ENCODE data around the gene RNF13.
"Not testable (repeated sequence)": the region's sequence is repeated elsewhere in the genome, so short reads cannot be mapped to it uniquely, and the experiment has no call there.

RNF13 gene

DNA sequence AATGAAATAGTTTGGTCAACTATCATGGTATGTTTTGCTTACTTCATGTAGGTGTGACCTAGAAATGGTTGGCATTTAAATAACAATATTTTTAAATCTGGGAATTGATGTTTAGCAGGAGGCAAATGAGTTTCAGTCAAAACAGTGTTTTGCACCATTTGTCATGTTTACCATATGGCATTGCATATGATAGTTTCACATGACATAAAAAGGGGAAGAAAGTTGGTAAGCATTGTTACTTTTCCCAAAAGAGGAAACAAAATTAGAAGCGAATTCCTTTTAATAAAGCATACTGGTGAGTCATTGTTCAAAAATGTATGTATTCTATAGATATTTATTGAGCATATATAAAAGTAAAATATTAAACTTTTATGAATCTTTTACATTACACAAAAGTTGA, 2.3 kb downstream of the RNF13 start:
- H3K4me1 Mint-ChIP-seq (ENCODE audit: low read depth): peaks cover 68% of the 10 kb centered on the region
- H3K36me3 Mint-ChIP-seq (ENCODE audit: low read depth): peaks cover 6% of the 10 kb centered on the region
- peak overlapping the region; percentile 7 for H3K4me3 Mint-ChIP-seq
- H3K9me3 Mint-ChIP-seq: no peaks in the 10 kb centered on the region
- no peaks in the 10 kb centered on the region for H3K27me3 Mint-ChIP-seq
- H3K27ac Mint-ChIP-seq: no peak overlapping the region

DNA sequence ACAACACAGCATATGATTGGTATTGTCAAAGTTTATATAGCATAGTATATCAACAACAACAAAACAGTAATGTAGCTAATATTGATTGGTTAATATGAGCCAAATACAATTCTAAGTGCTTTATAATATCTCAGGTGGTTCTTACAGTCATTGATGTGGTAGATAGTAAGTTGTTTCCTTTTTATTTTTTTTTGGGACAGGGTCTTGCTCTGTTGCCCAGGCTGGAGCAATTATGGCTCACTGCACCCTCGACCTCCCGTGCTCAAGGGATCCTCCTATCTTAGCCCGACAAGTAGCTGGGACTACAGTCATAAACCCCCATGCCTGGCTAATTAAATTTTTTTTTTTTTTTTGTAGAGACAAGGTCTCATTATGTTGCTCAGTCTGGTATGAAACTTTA, 2.7 kb downstream of the RNF13 start:
- Mint-ChIP-seq H3K36me3 (ENCODE audit: low read depth) (peaks cover 6% of the 10 kb centered on the region), H3K27ac (no peak overlapping the region), H3K9me3 (no peaks in the 10 kb centered on the region), H3K4me3 (peak overlapping the region; percentile 33), H3K4me1 (ENCODE audit: low read depth) (peaks cover 72% of the 10 kb centered on the region), H3K27me3 (no peaks in the 10 kb centered on the region)

DNA sequence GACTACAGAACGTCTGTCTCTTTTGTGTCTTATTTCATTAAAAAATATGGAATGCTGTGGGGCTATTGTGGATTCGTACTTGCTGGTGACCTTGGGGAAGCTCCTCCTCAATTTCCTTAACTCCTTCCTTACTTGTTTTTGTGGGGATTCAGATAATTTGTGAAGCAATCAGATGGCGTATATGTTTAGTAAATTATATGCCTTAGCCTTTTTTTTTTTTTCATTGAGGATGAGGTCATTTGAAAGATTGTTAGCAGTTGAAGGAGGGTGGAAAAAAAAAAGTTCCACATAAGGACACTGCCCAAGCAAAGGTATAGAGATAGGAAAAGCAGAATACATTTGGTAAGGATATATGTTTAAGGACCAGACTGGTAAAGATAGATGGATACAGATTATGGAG, 3.3 kb downstream of the RNF13 start:
- Mint-ChIP-seq H3K27ac (no peak overlapping the region), H3K4me1 (ENCODE audit: low read depth) (peaks cover 78% of the 10 kb centered on the region), H3K36me3 (ENCODE audit: low read depth) (peaks cover 8% of the 10 kb centered on the region), H3K4me3 (no peak overlapping the region), H3K9me3 (no peaks in the 10 kb centered on the region), H3K27me3 (no peaks in the 10 kb centered on the region)

DNA sequence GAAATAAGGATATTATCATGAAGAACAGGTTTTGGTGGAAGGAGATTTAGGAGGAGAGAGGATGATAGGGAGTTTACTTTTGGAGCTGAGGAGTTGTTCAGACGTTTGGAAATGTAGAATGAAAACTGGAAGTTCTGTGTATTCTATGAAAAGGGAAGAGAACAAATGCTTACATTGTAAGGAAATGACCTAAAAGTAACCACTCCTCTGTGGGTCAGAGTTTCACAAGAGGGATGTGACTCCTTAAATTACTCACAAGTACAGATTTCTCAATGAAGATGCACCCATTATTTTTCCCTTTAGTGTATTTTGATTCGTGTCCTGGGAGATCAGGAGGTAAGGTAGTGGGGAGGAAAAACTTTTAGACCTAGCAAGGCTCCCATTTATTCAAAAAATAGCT, 4.0 kb downstream of the RNF13 start:
- Mint-ChIP-seq H3K27ac (no peak overlapping the region), H3K27me3 (no peaks in the 10 kb centered on the region)

DNA sequence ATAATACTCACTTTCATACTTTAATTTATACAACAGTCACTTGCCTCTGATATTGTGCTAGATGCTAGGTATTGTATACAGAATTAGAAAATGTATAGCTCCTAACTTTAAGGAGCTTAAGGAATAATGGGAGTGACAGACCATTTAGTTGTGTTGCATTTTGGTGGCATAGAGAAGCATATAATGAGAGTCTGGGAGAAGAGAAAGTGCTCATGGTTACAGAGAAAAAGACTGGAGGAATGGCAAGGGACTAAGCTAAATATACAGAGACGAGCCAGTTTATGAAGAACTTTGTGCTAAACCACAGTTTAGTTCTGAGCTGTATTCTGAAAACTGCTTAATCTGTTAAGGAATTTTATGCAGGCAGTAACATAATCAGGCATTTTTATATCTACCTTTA, 6.4 kb downstream of the RNF13 start:
- H3K27me3 Mint-ChIP-seq: no peaks in the 10 kb centered on the region
- H3K27ac Mint-ChIP-seq: no peak overlapping the region
- peaks cover 29% of the 10 kb centered on the region for H3K36me3 Mint-ChIP-seq (ENCODE audit: low read depth)
- H3K9me3 Mint-ChIP-seq: peaks cover 9% of the 10 kb centered on the region
- peaks cover 81% of the 10 kb centered on the region for H3K4me1 Mint-ChIP-seq (ENCODE audit: low read depth)
- no peak overlapping the region for H3K4me3 Mint-ChIP-seq

More for the DNA sequence above, 4.0 kb downstream of the RNF13 start:
- Mint-ChIP-seq H3K4me3 (peak overlapping the region; percentile 6), H3K9me3 (no peaks in the 10 kb centered on the region), H3K36me3 (ENCODE audit: low read depth) (peaks cover 15% of the 10 kb centered on the region), H3K4me1 (ENCODE audit: low read depth) (peaks cover 83% of the 10 kb centered on the region)

DNA sequence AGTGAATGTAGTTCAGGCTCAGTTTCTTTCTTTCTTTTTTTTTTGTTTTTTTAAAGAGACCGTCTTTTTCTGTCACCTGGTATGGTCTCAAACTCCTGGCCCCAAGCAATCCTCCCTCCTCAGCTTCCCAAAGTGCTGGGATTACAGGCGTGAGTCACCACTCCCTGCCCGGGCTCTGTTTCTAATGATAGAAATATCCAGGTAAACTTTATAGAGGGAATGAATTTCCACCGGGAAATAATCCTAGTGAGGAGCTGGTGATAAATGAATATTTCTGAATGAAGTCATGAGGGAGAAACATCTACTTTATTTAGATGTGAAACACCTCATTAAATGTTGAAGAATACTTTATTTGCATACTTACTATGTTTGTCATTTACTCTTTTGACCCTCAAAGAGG, 7.2 kb downstream of the RNF13 start:
- Mint-ChIP-seq H3K27ac (no peak overlapping the region), H3K4me3 (no peak overlapping the region), H3K9me3 (peaks cover 9% of the 10 kb centered on the region), H3K4me1 (ENCODE audit: low read depth) (peaks cover 74% of the 10 kb centered on the region), H3K36me3 (ENCODE audit: low read depth) (peaks cover 29% of the 10 kb centered on the region), H3K27me3 (no peaks in the 10 kb centered on the region)

DNA sequence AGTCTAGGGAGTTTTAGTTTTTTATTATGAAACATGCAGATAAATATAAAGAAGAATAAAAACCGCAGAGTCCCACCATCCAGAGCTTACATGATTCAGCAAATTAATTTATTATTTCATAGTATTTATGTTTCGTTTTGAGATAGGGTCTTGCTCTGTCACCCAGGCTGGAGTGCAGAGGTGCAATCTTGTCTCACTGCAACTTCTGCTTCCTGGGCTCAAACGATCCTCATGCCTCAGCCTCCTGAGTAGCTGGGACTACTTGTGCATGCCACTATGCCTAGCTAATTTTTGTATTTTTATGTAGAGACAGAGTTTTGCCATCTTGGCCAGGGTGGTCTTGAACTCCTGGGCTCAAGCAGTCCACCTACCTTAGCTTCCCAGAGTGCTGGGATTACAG, 13.6 kb downstream of the RNF13 start:
- no peak overlapping the region for H3K4me3 Mint-ChIP-seq
- peaks cover 29% of the 10 kb centered on the region for H3K36me3 Mint-ChIP-seq (ENCODE audit: low read depth)
- H3K27me3 Mint-ChIP-seq: no peaks in the 10 kb centered on the region
- H3K27ac Mint-ChIP-seq: no peak overlapping the region
- H3K9me3 Mint-ChIP-seq: peaks cover 26% of the 10 kb centered on the region
- H3K4me1 Mint-ChIP-seq (ENCODE audit: low read depth): peaks cover 24% of the 10 kb centered on the region

DNA sequence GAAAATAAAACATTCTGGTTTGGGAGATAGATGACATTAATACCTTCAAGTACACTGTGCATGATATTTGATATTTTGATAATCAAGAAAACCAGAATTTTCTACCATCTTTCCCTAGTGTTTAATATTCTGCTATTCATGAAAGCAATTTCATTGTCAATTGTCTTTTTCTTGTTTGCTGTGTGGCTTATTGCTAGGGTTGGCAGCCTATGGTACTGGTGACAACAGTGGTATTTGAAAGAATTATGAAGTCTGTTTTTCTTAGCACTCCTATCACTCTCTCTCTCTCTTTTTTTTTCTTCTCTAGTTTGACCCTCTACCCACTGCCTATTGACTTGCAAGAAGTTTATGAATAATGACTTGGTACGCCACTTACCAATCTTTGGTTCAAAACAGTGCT, 15.4 kb downstream of the RNF13 start:
- no peak overlapping the region for H3K4me3 Mint-ChIP-seq
- no peaks in the 10 kb centered on the region for H3K27me3 Mint-ChIP-seq
- H3K36me3 Mint-ChIP-seq (ENCODE audit: low read depth): peaks cover 31% of the 10 kb centered on the region
- peaks cover 17% of the 10 kb centered on the region for H3K4me1 Mint-ChIP-seq (ENCODE audit: low read depth)
- peaks cover 26% of the 10 kb centered on the region for H3K9me3 Mint-ChIP-seq
- no peak overlapping the region for H3K27ac Mint-ChIP-seq

DNA sequence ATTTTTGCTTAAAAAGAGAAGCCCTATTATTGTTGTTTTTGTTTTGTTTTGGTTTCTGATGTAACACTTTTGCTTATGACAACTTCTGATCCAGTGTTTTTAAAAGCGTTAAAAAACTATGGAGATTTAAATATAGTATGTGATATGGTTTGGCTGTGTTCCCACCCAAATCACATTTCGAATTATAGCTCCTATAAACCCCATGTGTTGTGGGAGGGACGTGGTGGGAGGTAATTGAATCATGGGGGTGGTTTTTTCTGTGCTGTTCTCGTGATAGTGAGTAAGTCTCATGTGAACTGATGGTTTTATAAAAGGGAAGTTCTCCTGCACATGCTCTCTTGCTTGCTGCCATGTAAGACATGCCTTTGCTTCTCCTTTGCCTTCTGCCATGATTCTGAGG, 16.6 kb downstream of the RNF13 start:
- H3K27ac Mint-ChIP-seq, H3K4me3 Mint-ChIP-seq, H3K27me3 Mint-ChIP-seq: not testable (repeated sequence)
- H3K4me1 Mint-ChIP-seq (ENCODE audit: low read depth): peaks cover 11% of the 10 kb centered on the region
- peaks cover 37% of the 10 kb centered on the region for H3K36me3 Mint-ChIP-seq (ENCODE audit: low read depth)
- H3K9me3 Mint-ChIP-seq: peaks cover 25% of the 10 kb centered on the region

DNA sequence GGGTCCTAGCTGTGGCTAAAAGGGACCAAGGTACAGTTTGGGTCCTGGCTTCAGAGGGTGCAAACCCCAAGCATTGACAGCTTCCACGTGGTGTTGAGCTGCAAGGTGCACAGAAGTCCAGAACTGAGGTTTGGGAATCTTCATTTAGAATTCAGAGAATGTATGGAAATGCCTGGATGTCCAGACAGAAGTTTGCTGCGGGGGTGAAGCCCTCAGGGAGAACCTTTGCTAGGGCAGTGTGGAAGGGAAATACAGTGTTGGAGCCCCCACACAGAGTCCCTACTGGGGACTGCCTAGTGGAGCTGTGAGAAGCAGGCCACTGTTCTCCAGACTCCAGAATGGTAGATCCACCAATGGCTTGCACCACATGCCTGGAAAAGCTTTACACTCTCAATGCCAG, 17.9 kb downstream of the RNF13 start:
- H3K36me3 Mint-ChIP-seq (ENCODE audit: low read depth): peaks cover 48% of the 10 kb centered on the region
- H3K9me3 Mint-ChIP-seq: peaks cover 29% of the 10 kb centered on the region
- H3K4me3 Mint-ChIP-seq: no peak overlapping the region

DNA sequence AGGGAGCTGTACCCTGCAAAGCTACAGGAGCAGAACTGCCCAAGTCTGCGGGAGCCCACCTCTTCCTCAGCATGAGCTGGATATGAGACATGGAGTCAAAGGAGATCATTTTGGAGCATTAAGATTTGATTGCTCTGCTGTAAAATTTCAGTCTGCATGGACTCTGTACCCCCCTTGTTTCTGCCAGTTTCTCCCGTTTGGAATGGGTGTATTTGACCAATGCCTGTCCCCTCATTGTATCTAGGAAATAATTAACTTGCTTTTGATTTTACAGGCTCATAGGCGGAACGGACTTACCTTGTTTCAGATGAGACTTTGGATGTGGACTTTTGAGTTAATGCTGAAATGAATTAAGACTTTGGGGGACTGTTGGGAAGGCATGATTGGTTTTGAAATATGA, 18.3 kb downstream of the RNF13 start:
- Mint-ChIP-seq H3K4me3 (no peak overlapping the region), H3K27me3 (no peaks in the 10 kb centered on the region), H3K4me1 (ENCODE audit: low read depth) (peaks cover 3% of the 10 kb centered on the region), H3K36me3 (ENCODE audit: low read depth) (peaks cover 50% of the 10 kb centered on the region), H3K9me3 (peaks cover 29% of the 10 kb centered on the region), H3K27ac (no peak overlapping the region)

More for the DNA sequence above, 17.9 kb downstream of the RNF13 start:
- peaks cover 4% of the 10 kb centered on the region for H3K4me1 Mint-ChIP-seq (ENCODE audit: low read depth)
- no peak overlapping the region for H3K27ac Mint-ChIP-seq
- no peaks in the 10 kb centered on the region for H3K27me3 Mint-ChIP-seq

DNA sequence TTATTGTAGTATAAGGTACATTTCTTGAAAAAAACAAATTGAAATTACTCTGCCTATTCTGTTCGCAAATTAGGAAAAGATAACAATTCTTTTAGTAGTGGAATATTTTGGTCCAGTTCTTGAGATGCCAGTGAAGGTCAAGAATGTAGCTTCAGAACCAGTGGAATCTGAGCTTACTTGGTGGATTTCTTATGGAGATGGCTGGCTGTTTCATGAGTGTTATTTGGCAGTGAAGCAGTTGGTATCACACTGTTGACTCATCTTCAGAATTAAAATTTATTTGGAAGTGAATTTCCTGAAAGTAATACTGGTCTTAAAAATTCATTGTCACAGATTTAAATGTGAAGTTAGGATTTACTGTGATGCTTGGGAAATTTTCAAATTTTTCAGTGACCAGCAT, 19.1 kb downstream of the RNF13 start:
- no peak overlapping the region for H3K27ac Mint-ChIP-seq

DNA sequence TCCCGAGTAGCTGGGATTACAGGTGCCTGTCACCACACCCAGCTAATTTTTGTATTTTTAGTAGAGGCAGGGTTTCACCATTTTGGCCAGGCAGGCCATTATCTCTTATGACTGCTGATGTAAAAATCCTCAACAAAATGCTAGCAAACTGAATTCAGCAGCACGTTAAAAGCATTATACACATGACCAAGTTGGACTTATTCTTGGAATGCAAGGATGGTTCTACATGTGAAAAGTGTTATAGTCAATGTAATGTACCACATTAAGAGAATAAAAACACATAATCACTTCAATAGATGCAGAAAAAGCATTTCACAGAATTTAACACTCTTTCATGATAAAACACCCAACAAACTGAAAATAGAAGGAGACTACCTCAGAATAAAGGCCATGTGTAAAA, 20.2 kb downstream of the RNF13 start:
- Mint-ChIP-seq H3K4me3 (no peak overlapping the region), H3K9me3 (peaks cover 34% of the 10 kb centered on the region)

More for the DNA sequence above, 19.1 kb downstream of the RNF13 start:
- H3K4me3 Mint-ChIP-seq: no peak overlapping the region
- H3K4me1 Mint-ChIP-seq (ENCODE audit: low read depth): peaks cover 3% of the 10 kb centered on the region
- H3K9me3 Mint-ChIP-seq: peaks cover 29% of the 10 kb centered on the region
- no peaks in the 10 kb centered on the region for H3K27me3 Mint-ChIP-seq
- peaks cover 56% of the 10 kb centered on the region for H3K36me3 Mint-ChIP-seq (ENCODE audit: low read depth)

DNA sequence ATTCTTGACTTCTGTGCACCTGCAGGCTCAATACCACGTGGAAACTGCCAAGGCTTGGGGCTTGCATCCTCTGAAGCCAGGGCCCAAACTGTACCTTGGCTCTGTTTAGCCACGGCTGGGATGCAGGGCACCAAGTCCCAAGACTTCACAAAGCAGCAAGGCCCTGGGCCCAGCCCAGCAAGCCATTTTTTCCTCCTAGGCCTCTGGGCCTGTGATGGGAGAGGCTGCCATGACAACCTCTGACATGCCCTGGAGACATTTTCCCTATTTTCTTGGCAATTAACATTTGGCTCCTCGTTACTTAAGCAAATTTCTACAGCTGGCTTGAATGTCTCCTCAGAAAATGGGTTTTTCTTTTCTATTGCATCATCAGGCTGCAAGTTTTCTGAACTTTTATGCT, 25.5 kb downstream of the RNF13 start:
- H3K9me3 Mint-ChIP-seq: peaks cover 24% of the 10 kb centered on the region
- H3K4me3 Mint-ChIP-seq, H3K27me3 Mint-ChIP-seq, H3K27ac Mint-ChIP-seq: not testable (repeated sequence)
- peaks cover 51% of the 10 kb centered on the region for H3K36me3 Mint-ChIP-seq (ENCODE audit: low read depth)
- peaks cover 29% of the 10 kb centered on the region for H3K4me1 Mint-ChIP-seq (ENCODE audit: low read depth)

More for the DNA sequence above, 20.2 kb downstream of the RNF13 start:
- H3K27me3 Mint-ChIP-seq: no peaks in the 10 kb centered on the region
- H3K4me1 Mint-ChIP-seq (ENCODE audit: low read depth): no peaks in the 10 kb centered on the region
- peaks cover 68% of the 10 kb centered on the region for H3K36me3 Mint-ChIP-seq (ENCODE audit: low read depth)
- H3K27ac Mint-ChIP-seq: no peak overlapping the region

DNA sequence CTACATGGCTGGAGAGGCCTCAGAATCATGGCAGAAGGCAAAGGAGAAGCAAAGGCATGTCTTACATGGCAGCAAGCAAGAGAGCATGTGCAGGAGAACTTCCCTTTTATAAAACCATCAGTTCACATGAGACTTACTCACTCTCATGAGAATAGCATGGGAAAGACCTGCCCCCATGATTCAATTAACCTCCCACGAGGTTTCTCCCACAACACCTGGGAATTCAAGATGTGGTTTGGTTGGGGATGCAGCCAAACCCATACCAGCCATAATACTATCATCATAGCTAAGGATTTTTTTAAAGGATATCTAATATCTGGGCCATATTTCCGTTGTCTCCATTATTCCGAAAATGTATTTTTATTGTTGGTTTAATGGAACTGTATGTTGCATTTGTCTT, 26.5 kb downstream of the RNF13 start:
- Mint-ChIP-seq H3K4me1 (ENCODE audit: low read depth) (peaks cover 32% of the 10 kb centered on the region), H3K9me3 (peaks cover 21% of the 10 kb centered on the region), H3K36me3 (ENCODE audit: low read depth) (peaks cover 44% of the 10 kb centered on the region)
- H3K4me3 Mint-ChIP-seq, H3K27me3 Mint-ChIP-seq, H3K27ac Mint-ChIP-seq: not testable (repeated sequence)

DNA sequence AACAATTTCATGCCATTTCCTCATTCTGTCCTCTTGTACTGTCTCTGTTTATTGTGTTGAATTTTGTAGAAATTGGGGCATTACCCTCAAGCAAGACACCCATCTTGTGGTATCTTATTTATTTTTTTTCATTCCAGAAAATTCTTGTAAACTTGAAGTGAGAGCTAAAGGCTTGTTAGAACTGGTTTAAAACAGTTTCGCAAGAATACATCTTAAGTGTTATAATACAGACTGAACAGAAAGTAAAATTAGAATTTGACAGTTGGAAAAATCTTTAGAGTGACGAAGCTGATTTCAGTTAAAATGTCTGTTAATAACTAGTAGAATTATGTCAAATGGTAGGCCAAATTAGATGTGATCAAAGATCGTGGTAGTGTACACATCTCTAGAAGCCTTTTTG, 26.9 kb downstream of the RNF13 start:
- Mint-ChIP-seq H3K36me3 (ENCODE audit: low read depth) (peaks cover 40% of the 10 kb centered on the region), H3K4me3 (no peak overlapping the region), H3K9me3 (peaks cover 16% of the 10 kb centered on the region), H3K27ac (no peak overlapping the region), H3K27me3 (no peaks in the 10 kb centered on the region), H3K4me1 (ENCODE audit: low read depth) (peaks cover 32% of the 10 kb centered on the region)

Measured in stimulated activated naive CD8-positive, alpha-beta T cell treated with anti-CD3 and anti-CD28 coated beads, Interleukin-15, Interleukin-2, amounts not matched to agents 100 ng/mL and 50 ng/mL, for 24 hours (primary cell).